ACC112 (cell line): ENCODE data around the gene CITED2.
A peak's percentile ranks its signal among the peaks of the same experiment; 100 is the strongest.

Experiments
- H2AFZ ChIP-seq: fragments of 200-600 bp; sonication (generic); one replicate; pipeline ENCODE4 v1.6.0; 2017; ENCODE audit warnings: antibody characterized with exemption, low read length; ENCODE audit not compliant: unreplicated experiment
- H3K27ac ChIP-seq: fragments of 200-600 bp; sonication (generic); 2 replicates; pipeline ENCODE4 v1.5.1; 2014; ENCODE audit warnings: low read depth, mild to moderate bottlenecking, antibody characterized with exemption, low read length, moderate library complexity
- H3K27me3 ChIP-seq: fragments of 200-600 bp; sonication (generic); 2 replicates; pipeline ENCODE4 v1.6.1; 2014; ENCODE audit warnings: mild to moderate bottlenecking, antibody characterized with exemption, low read length, moderate library complexity, mixed read lengths; ENCODE audit not compliant: insufficient read depth
- H3K36me3 ChIP-seq: fragments of 200-600 bp; sonication (generic); 2 replicates; pipeline ENCODE4 v1.6.1; 2016; ENCODE audit warnings: mild to moderate bottlenecking, antibody characterized with exemption, low read length, moderate library complexity, mixed read lengths; ENCODE audit not compliant: insufficient read depth
- H3K4me1 ChIP-seq: fragments of 200-600 bp; sonication (generic); one replicate; pipeline ENCODE4 v1.6.1; 2016; ENCODE audit warnings: low read length, mixed read lengths; ENCODE audit not compliant: insufficient read depth, unreplicated experiment, control insufficient read depth
- H3K4me3 ChIP-seq: fragments of 200-600 bp; sonication (generic); 2 replicates; pipeline ENCODE4 v1.5.1; 2014; ENCODE audit warnings: mild to moderate bottlenecking, low read depth, low read length
- H3K79me2 ChIP-seq: fragments of 200-600 bp; sonication (generic); one replicate; pipeline ENCODE4 v1.6.0; 2016; ENCODE audit warnings: low read length; ENCODE audit not compliant: control insufficient read depth, unreplicated experiment, insufficient read depth

CITED2 gene

GRCh38 chr6:139406577-139407343 lies 32.3 kb upstream of the CITED2 start:
- no peak overlapping the region for H2AFZ ChIP-seq
- H3K79me2 ChIP-seq = no peaks in the 10 kb centered on the region
- no peaks in the 10 kb centered on the region for H3K27me3 ChIP-seq
- peak overlapping the region; percentile 68 for H3K27ac ChIP-seq
- peaks cover 33% of the 10 kb centered on the region for H3K4me1 ChIP-seq
- H3K36me3 ChIP-seq = no peaks in the 10 kb centered on the region
- H3K4me3 ChIP-seq = no peak overlapping the region

DNA sequence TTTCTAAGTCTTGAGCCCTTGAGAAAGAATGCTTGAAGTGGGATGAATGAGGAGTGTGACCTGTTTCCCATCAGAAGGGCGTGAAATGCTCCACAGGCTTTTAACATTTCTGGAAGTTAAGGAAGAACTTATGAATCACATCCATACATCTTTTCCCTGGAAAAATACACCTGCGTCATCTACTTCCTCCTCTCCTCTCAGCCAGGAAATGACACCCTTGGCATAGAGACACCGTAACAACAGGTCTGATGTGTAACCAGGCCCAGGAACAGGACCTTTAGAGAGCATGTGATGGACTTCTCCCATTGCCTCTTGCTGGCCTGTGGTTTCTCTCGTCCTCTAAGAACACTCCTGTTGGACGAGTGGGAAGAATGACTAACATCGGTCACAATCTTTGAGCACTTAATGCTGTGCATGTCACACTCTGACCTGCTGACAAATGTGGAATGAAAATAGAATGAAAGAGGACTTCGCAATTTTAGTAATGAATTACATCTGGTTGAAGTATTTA lies 28.5 kb upstream of the CITED2 start:
- no peaks in the 10 kb centered on the region for H3K36me3 ChIP-seq
- H3K4me3 ChIP-seq = no peak overlapping the region
- H3K4me1 ChIP-seq = peaks cover 20% of the 10 kb centered on the region
- H3K79me2 ChIP-seq = no peaks in the 10 kb centered on the region
- peak overlapping the region; percentile 44 for H3K27ac ChIP-seq
- H3K27me3 ChIP-seq = no peaks in the 10 kb centered on the region
- peak overlapping the region; percentile 32 for H2AFZ ChIP-seq

DNA sequence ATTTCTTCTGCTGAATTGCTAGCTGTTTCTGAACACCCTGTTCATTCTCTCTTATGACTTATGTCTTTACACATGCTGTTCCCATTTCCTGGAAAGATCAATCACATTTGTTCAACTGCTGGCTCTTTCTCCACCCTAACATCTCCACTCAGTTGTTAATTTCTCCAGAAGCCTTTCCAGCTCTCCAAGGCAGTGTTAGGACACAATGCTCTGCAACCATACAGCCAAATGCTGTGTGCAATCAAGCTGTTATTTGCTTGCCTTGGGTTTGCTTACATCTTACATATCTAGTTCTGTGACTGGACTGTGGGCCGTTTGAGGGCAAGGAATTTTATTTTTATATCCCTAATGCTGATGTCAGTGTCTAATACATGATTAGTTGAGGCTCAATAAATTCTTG lies 24.2 kb upstream of the CITED2 start:
- H3K27ac ChIP-seq = no peak overlapping the region
- no peaks in the 10 kb centered on the region for H3K27me3 ChIP-seq
- no peaks in the 10 kb centered on the region for H3K36me3 ChIP-seq
- no peaks in the 10 kb centered on the region for H3K79me2 ChIP-seq
- no peak overlapping the region for H2AFZ ChIP-seq
- no peak overlapping the region for H3K4me3 ChIP-seq
- H3K4me1 ChIP-seq = peaks cover 11% of the 10 kb centered on the region

DNA sequence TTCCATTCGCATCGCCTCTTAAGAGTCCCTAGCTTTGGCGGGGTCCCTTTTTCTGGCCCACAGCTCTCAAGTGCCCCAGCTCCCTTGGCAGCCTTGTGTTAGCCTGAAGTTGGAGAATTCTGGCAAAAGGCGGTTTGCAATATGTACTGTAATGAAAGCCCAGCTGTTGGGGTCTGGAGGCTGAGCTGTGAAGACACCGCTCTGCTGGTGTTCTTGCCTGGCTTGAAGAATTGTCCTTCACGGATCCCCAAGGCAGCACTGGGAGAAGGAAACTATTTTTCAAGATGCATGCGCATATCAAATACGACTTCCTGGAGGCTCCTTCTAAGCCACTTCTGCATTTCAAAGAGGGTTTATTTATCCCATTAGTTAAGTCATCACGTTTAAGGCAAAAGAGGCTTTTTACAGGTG lies 21.4 kb upstream of the CITED2 start:
- Histone ChIP-seq H3K27me3 (no peaks in the 10 kb centered on the region), H3K27ac (no peak overlapping the region), H3K4me1 (no peaks in the 10 kb centered on the region), H3K36me3 (no peaks in the 10 kb centered on the region), H2AFZ (no peak overlapping the region), H3K4me3 (no peak overlapping the region), H3K79me2 (no peaks in the 10 kb centered on the region)

- Histone ChIP-seq H3K4me3 (no peak overlapping the region), H2AFZ (no peak overlapping the region), H3K36me3 (no peaks in the 10 kb centered on the region), H3K79me2 (no peaks in the 10 kb centered on the region), H3K27me3 (no peaks in the 10 kb centered on the region), H3K27ac (no peak overlapping the region), H3K4me1 (no peaks in the 10 kb centered on the region)
These were observed 20.9 kb upstream of the CITED2 start for GRCh38 chr6:139395371-139395770.

GRCh38 chr6:139394027-139394649 lies 19.7 kb upstream of the CITED2 start:
- Histone ChIP-seq H3K36me3 (no peaks in the 10 kb centered on the region), H3K27me3 (no peaks in the 10 kb centered on the region), H2AFZ (no peak overlapping the region), H3K4me1 (no peaks in the 10 kb centered on the region), H3K79me2 (no peaks in the 10 kb centered on the region), H3K27ac (no peak overlapping the region), H3K4me3 (no peak overlapping the region)

DNA sequence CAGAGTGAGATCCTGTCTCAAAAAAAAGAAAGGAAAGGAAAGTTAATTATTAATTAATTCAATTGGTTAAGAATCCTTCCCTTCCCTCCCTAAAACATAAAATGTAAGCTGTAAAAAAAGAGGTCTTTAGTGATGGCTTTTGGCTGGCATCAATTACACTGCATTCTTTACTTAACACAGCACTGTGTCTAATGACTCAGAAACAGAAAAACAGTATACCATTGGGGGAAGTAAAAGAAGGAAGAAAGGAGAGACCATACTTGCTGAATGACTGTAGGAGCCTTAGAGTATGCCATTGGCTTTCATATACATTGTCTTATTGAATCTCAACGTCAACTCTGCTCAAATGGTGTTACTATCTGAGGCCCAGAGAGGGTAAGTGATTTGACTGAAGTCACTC lies 18.3 kb upstream of the CITED2 start:
- no peaks in the 10 kb centered on the region for H3K79me2 ChIP-seq
- no peak overlapping the region for H3K4me3 ChIP-seq
- H3K27ac ChIP-seq = no peak overlapping the region
- no peaks in the 10 kb centered on the region for H3K27me3 ChIP-seq
- H2AFZ ChIP-seq = no peak overlapping the region
- no peaks in the 10 kb centered on the region for H3K4me1 ChIP-seq
- no peaks in the 10 kb centered on the region for H3K36me3 ChIP-seq

DNA sequence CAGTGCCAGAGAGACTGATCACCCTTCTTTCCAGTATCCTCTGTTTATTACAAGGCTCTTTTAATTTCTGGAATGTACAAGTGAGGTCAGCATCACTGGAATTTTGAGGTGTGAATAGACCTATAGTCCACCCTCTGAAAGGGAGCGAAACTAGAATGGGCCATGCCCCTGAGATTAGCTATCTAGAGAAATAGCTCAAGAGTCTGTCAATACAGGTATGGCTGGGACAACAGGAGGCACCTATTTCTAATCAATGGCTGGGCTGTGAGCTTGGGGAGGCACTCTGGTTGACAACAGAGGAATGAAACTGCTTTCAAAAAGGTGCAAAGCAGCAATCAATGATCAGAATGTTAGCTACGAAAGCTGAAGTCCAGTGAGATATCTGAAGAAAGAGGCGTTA lies 17.3 kb upstream of the CITED2 start:
- H3K27ac ChIP-seq = no peak overlapping the region
- H3K4me3 ChIP-seq = no peak overlapping the region
- no peaks in the 10 kb centered on the region for H3K36me3 ChIP-seq
- no peaks in the 10 kb centered on the region for H3K27me3 ChIP-seq
- no peaks in the 10 kb centered on the region for H3K4me1 ChIP-seq
- H2AFZ ChIP-seq = no peak overlapping the region
- H3K79me2 ChIP-seq = no peaks in the 10 kb centered on the region

DNA sequence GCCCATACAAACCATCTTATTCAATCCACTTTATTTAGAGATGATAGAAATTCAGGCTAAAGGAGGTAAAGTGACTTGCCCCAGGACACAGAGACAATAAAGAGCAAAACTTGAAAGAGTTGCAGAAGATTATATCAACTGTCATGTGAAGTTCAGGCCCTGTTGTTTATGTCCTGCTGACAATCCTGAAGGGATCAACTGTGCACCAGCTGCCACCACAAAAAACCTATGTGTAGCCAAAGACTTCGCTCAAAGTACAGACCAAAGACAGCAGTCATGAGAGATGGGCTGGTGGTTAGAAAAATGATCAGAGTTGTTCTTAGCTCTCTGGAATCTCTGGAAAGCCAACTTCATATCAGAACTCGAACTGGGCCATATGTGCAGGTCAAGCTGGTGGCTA lies 16.0 kb upstream of the CITED2 start:
- H3K79me2 ChIP-seq = no peaks in the 10 kb centered on the region
- H3K4me1 ChIP-seq = no peaks in the 10 kb centered on the region
- no peaks in the 10 kb centered on the region for H3K36me3 ChIP-seq
- H3K27me3 ChIP-seq = no peaks in the 10 kb centered on the region
- H2AFZ ChIP-seq = no peak overlapping the region
- no peak overlapping the region for H3K27ac ChIP-seq
- H3K4me3 ChIP-seq = no peak overlapping the region

- Histone ChIP-seq H3K4me1 (peaks cover 8% of the 10 kb centered on the region), H3K79me2 (no peaks in the 10 kb centered on the region), H3K27me3 (no peaks in the 10 kb centered on the region), H3K27ac (no peak overlapping the region), H2AFZ (no peak overlapping the region), H3K4me3 (no peak overlapping the region), H3K36me3 (no peaks in the 10 kb centered on the region)
These were observed 13.9 kb upstream of the CITED2 start for GRCh38 chr6:139388384-139388783.

- no peaks in the 10 kb centered on the region for H3K27me3 ChIP-seq
- no peaks in the 10 kb centered on the region for H3K36me3 ChIP-seq
- H2AFZ ChIP-seq = no peak overlapping the region
- H3K79me2 ChIP-seq = no peaks in the 10 kb centered on the region
- H3K4me1 ChIP-seq = peaks cover 8% of the 10 kb centered on the region
- H3K4me3 ChIP-seq = no peak overlapping the region
- H3K27ac ChIP-seq = no peak overlapping the region
These were observed 12.0 kb upstream of the CITED2 start for GRCh38 chr6:139386404-139386803.
